H4 (cell line): ENCODE measurements around the gene CHAT. TPM values are rescaled to one million over a fixed set of nuclear protein-coding genes. Genes with fewer than 3 reads are reported as not detected.
"Not testable (repeated sequence)": the region's sequence is repeated elsewhere in the genome, so short reads cannot be mapped to it uniquely, and the experiment has no call there.

Source experiments
- DNase-seq: peaks from one replicate; pipeline ENCODE4 v3.0.0-alpha.2; 2015; ENCODE audit warnings: low spot score
- total RNA-seq: library from RNA; depleted of rRNA; stranded (reverse); fragments of >200 nt; shearing (Covaris generic); gene quantifications from 2 replicates; pipeline ENCODE4 v1.2.3, GENCODE V29; 2014

Gene CHAT
- total RNA-seq, 1 experiment from 2014 or later = not detected

- DNase-seq = no peak
Observed at GRCh38 chr10:49653273-49653929, 39.6 kb downstream of the CHAT start.

GRCh38 chr10:49654036-49654693, 40.3 kb downstream of the CHAT start:
- no peak for DNase-seq

- DNase-seq = no peak
Observed at GRCh38 chr10:49655099-49655498, 41.3 kb downstream of the CHAT start.

- no peak for DNase-seq
Observed at GRCh38 chr10:49656845-49657493, 43.1 kb downstream of the CHAT start.

GRCh38 chr10:49657606-49658005, 43.8 kb downstream of the CHAT start:
- no peak for DNase-seq

GRCh38 chr10:49661140-49661856, 47.5 kb downstream of the CHAT start:
- no peak for DNase-seq

GRCh38 chr10:49662169-49662830, 48.5 kb downstream of the CHAT start:
- DNase-seq = no peak

- DNase-seq = no peak
Observed at GRCh38 chr10:49663596-49663995, 49.8 kb downstream of the CHAT start.

GRCh38 chr10:49664006-49664841, 50.4 kb downstream of the CHAT start:
- DNase-seq = no peak

GRCh38 chr10:49664842-49665355, 51.1 kb downstream of the CHAT start:
- no peak for DNase-seq

GRCh38 chr10:49666054-49666615, 52.3 kb downstream of the CHAT start:
- DNase-seq = no peak

GRCh38 chr10:49666685-49667084, 52.8 kb downstream of the CHAT start:
- no peak for DNase-seq

GRCh38 chr10:49667991-49668390, 54.2 kb downstream of the CHAT start:
- no peak for DNase-seq

- no peak for DNase-seq
Observed at GRCh38 chr10:49668684-49669083, 54.8 kb downstream of the CHAT start.

- no peak for DNase-seq
Observed at GRCh38 chr10:49678827-49679479, 65.1 kb downstream of the CHAT start.

- no peak for DNase-seq
Observed at GRCh38 chr10:49679480-49679893, 65.7 kb downstream of the CHAT start, which contains the start of gene C10orf53. TSS of gene C10orf53 (plus strand) at chr10:49679651. CDS start at chr10:49679698, 47 bp downstream.

- not testable (repeated sequence) for DNase-seq
Observed at GRCh38 chr10:49682449-49682848, 68.6 kb downstream of the CHAT start.

- DNase-seq = no peak
Observed at GRCh38 chr10:49682879-49683278, 69.0 kb downstream of the CHAT start.

GRCh38 chr10:49686651-49687050, 72.8 kb downstream of the CHAT start:
- DNase-seq = no peak
